Activated T-helper 2 cell treated with anti-CD3 and anti-CD28 coated beads, Interferon-gamma antibody, Interleukin-2, Interleukin-4, amounts not matched to agents 10 μg/mL and 5 μg/mL and 100 μg/mL, durations not matched to agents 14 hours and 24 hours and 36 hours (primary cell): ENCODE results near the gene EIF2D. TPM values are rescaled to one million over a fixed set of nuclear protein-coding genes. Genes with fewer than 3 reads are reported as not detected.
"Not testable (repeated sequence)": the region's sequence is repeated elsewhere in the genome, so short reads cannot be mapped to it uniquely, and the experiment has no call there.

ENCODE experiments used
- DNase-seq: peaks from one replicate; pipeline ENCODE4 v3.0.0; 2021; ENCODE audit warnings: low spot score
- H3K27ac Mint-ChIP-seq: one replicate; pipeline ENCODE4 v1.8.0; 2021; ENCODE audit warnings: mixed read lengths
- H3K27me3 Mint-ChIP-seq: one replicate; pipeline ENCODE4 v1.8.0; 2021; ENCODE audit warnings: low read depth, mixed read lengths
- H3K36me3 Mint-ChIP-seq: one replicate; pipeline ENCODE4 v1.8.0; 2021; ENCODE audit warnings: low read depth, mixed read lengths
- H3K4me1 Mint-ChIP-seq: one replicate; pipeline ENCODE4 v1.8.0; 2021; ENCODE audit warnings: low read depth, mixed read lengths
- H3K4me3 Mint-ChIP-seq: one replicate; pipeline ENCODE4 v1.8.0; 2021; ENCODE audit warnings: low read depth, mild to moderate bottlenecking, moderate library complexity, mixed read lengths
- H3K9me3 Mint-ChIP-seq: one replicate; pipeline ENCODE4 v1.8.0; 2021; ENCODE audit warnings: mixed read lengths
- intact Hi-C: fragments of 100-400 bp; cut with micrococcal nuclease; formaldehyde crosslinking; loops from one replicate; pipeline ENCODE4 v1.15.1; 2023
- total RNA-seq: library from RNA; stranded (reverse); gene quantifications from 2 replicates; pipeline ENCODE4 v1.2.3, GENCODE V29; 2022

The EIF2D gene
- total RNA-seq, 1 donor from 2014 or later, result 72.7 TPM

DNA sequence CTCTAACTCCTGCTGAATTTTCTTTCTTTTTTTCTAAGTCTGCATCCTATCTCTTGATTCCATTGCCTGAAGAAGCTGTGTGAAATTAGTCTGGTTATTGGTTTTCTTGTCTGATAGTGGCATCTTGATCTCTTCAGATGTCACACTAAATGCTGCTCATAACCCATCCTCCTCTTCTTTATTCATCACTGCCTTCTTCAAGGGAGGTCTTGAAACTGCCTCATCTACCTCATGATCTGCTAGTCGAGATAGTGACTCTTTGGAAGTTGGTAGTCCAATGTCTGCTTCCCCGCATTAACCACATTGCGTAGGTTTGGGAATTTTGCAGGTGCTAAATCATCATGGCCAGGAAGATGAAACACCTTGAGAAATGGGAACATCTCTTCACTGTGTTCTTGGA lies 38.7 kb upstream of the EIF2D start:
- Mint-ChIP-seq H3K9me3 (no peaks in the 10 kb centered on the region), H3K4me1 (no peaks in the 10 kb centered on the region), H3K4me3 (no peak overlapping the region), H3K36me3 (peaks cover 45% of the 10 kb centered on the region), H3K27me3 (no peaks in the 10 kb centered on the region), H3K27ac (no peak overlapping the region)
- no peak for DNase-seq
- intact Hi-C loops, result no loop called here

DNA sequence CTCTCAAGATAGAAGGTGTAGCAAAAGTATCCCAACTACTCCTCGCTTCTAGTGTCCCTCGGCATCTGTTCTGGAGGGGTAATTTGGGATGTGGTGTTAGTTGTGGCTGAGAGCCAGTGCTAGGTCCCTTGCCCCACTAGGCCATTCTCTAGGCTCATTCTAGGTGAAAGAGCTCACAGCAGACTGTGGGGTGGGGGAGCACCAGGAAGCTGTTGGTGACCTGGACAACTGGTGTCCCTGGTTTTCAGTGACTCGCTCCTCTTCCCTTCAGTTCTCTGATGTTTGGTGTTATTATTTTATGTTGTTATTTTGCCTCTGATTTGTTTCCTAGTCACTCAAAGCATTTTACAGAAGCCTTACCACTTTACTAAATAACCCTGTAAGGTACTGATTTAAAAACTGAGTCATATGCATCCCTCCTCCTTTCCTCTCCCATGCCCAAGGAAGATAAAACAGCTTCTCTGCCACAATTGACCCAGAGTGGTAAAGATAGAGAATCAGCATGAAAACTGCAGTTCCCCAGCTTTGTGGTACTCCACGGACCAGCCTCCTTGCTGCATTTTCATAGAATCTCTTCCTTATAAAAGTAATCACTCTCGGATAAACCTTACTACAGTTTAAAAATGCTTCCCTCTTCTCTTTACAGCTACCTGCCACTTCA lies 37.1 kb upstream of the EIF2D start:
- H3K27ac Mint-ChIP-seq, result no peak overlapping the region
- no peaks in the 10 kb centered on the region for H3K4me1 Mint-ChIP-seq
- H3K27me3 Mint-ChIP-seq, result no peaks in the 10 kb centered on the region
- DNase-seq, result no peak
- intact Hi-C loops, result no loop called here
- peaks cover 45% of the 10 kb centered on the region for H3K36me3 Mint-ChIP-seq
- no peaks in the 10 kb centered on the region for H3K9me3 Mint-ChIP-seq
- H3K4me3 Mint-ChIP-seq, result no peak overlapping the region

- H3K27ac Mint-ChIP-seq, result no peak overlapping the region
- intact Hi-C loops, result no loop called here
- no peak overlapping the region for H3K4me3 Mint-ChIP-seq
- peaks cover 3% of the 10 kb centered on the region for H3K4me1 Mint-ChIP-seq
- H3K36me3 Mint-ChIP-seq, result peaks cover 38% of the 10 kb centered on the region
- no peaks in the 10 kb centered on the region for H3K9me3 Mint-ChIP-seq
- no peaks in the 10 kb centered on the region for H3K27me3 Mint-ChIP-seq
- no peak for DNase-seq
These were observed 35.0 kb upstream of the EIF2D start for GRCh38 chr1:206647224-206647623.

- Mint-ChIP-seq H3K27me3 (no peaks in the 10 kb centered on the region), H3K27ac (no peak overlapping the region), H3K36me3 (peaks cover 33% of the 10 kb centered on the region), H3K4me1 (peaks cover 3% of the 10 kb centered on the region), H3K9me3 (no peaks in the 10 kb centered on the region), H3K4me3 (no peak overlapping the region)
- intact Hi-C loops, result no loop called here
- no peak for DNase-seq
These were observed 34.2 kb upstream of the EIF2D start for GRCh38 chr1:206646504-206646903.

GRCh38 chr1:206643118-206643698 lies 30.9 kb upstream of the EIF2D start:
- intact Hi-C loops, result no loop called here
- peaks cover 3% of the 10 kb centered on the region for H3K4me1 Mint-ChIP-seq

GRCh38 chr1:206642074-206642473 lies 29.8 kb upstream of the EIF2D start:
- H3K4me1 Mint-ChIP-seq, H3K27me3 Mint-ChIP-seq, H3K27ac Mint-ChIP-seq, intact Hi-C loops, DNase-seq, H3K9me3 Mint-ChIP-seq, H3K4me3 Mint-ChIP-seq: not testable (repeated sequence)
- H3K36me3 Mint-ChIP-seq, result peaks cover 27% of the 10 kb centered on the region

More at GRCh38 chr1:206643118-206643698, 30.9 kb upstream of the EIF2D start:
- Mint-ChIP-seq H3K4me3 (no peak overlapping the region), H3K27me3 (no peaks in the 10 kb centered on the region), H3K36me3 (peaks cover 32% of the 10 kb centered on the region), H3K9me3 (no peaks in the 10 kb centered on the region), H3K27ac (no peak overlapping the region)
- no peak for DNase-seq

DNA sequence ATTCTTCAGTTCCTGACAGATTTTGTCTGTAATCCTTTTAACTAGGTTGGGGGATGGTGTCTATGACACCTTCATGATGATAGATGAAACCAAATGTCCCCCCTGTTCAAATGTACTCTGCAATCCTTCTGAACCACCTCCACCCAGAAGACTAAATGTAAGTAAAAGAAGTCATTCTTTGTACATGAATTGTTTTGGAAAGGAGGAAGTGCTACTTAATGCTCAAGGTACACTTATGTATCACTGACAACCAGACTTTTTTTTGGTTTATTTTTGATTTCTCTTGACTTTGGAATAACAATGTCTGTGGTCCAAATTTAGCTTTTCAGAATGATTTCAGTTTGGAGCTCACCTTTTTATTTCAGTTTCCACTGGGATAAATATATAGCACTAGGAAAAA lies 25.3 kb upstream of the EIF2D start:
- DNase-seq, result no peak
- Mint-ChIP-seq H3K27me3 (peaks cover 8% of the 10 kb centered on the region), H3K27ac (no peak overlapping the region), H3K36me3 (peaks cover 19% of the 10 kb centered on the region), H3K9me3 (no peaks in the 10 kb centered on the region), H3K4me3 (peak overlapping the region; percentile 56), H3K4me1 (peaks cover 23% of the 10 kb centered on the region)
- intact Hi-C loops, result loop anchor here (5.0 kb wide), 1 partner anchor 90 kb away; no protein-coding TSS in a partner anchor

DNA sequence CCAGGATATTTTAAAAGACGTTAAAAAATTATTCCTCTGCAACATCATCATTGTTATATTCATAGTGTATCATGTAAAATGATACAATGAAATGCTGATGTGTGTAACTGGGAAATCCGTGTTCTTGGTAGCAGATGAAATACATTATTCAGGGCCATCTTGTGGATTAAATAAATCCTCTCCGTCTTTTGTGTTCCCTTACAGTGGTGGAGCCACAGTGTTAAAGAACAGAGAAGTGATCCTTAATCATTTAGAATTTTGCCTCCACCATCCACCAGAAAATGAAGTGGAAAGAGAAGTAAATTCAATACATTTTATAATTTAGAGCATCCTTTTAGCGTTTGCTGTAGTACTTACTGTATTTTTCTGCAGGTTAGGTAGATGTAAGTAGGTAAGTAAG lies 24.4 kb upstream of the EIF2D start:
- Mint-ChIP-seq H3K27ac (no peak overlapping the region), H3K4me3 (peak overlapping the region; percentile 85), H3K36me3 (peaks cover 19% of the 10 kb centered on the region), H3K27me3 (peaks cover 14% of the 10 kb centered on the region), H3K9me3 (no peaks in the 10 kb centered on the region), H3K4me1 (peaks cover 23% of the 10 kb centered on the region)
- DNase-seq, result no peak
- intact Hi-C loops, result loop anchor here (5.0 kb wide), 1 partner anchor 91 kb away; no protein-coding TSS in a partner anchor

DNA sequence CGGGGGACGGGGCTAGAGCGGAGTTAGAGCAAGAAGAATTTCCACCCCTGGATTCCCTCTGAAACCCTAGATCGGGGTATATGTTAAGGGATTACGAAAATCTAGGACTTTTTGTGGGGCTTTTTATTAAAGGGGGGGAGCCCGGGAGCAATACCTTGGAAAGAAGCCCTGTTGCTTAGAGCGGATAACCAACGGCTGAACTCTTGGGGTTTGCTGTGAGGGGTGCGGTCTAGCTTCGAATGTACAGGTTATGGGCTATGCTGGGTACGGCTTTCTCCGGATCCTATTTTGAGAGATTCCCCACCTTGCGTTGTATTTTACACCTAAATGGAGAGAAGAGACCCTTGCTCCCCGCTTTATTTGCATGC lies 23.7 kb upstream of the EIF2D start:
- Mint-ChIP-seq H3K4me3 (peak overlapping the region; percentile 85), H3K36me3 (peaks cover 19% of the 10 kb centered on the region)

GRCh38 chr1:206635080-206635977 lies 23.1 kb upstream of the EIF2D start, which contains the start of gene DYRK3:
Gene DYRK3, plus strand, starts transcription at chr1:206635536. Its CDS starts 168 bp downstream, at chr1:206635704.
- H3K4me1 Mint-ChIP-seq, result peaks cover 23% of the 10 kb centered on the region
- peak within 1 kb of the TSS; percentile 85 for H3K4me3 Mint-ChIP-seq
- peak; percentile 93 for DNase-seq
- peaks cover 18% of the 10 kb centered on the region for H3K36me3 Mint-ChIP-seq
- peak within 1 kb of the TSS; percentile 95 for H3K27ac Mint-ChIP-seq
- no peaks in the 10 kb centered on the region for H3K9me3 Mint-ChIP-seq
- intact Hi-C loops, result loop anchor here (1.0 to 5.0 kb wide), 4 partner anchors 23 to 277 kb away; partner anchors contain the start of gene EIF2D
- peaks cover 14% of the 10 kb centered on the region for H3K27me3 Mint-ChIP-seq

More for the DNA sequence above, 23.7 kb upstream of the EIF2D start:
- intact Hi-C loops, result loop anchor here (1.0 to 5.0 kb wide), 4 partner anchors 24 to 277 kb away; partner anchors contain the start of gene EIF2D
- Mint-ChIP-seq H3K27me3 (peaks cover 14% of the 10 kb centered on the region), H3K9me3 (no peaks in the 10 kb centered on the region), H3K27ac (no peak overlapping the region), H3K4me1 (peaks cover 23% of the 10 kb centered on the region)
- no peak for DNase-seq

DNA sequence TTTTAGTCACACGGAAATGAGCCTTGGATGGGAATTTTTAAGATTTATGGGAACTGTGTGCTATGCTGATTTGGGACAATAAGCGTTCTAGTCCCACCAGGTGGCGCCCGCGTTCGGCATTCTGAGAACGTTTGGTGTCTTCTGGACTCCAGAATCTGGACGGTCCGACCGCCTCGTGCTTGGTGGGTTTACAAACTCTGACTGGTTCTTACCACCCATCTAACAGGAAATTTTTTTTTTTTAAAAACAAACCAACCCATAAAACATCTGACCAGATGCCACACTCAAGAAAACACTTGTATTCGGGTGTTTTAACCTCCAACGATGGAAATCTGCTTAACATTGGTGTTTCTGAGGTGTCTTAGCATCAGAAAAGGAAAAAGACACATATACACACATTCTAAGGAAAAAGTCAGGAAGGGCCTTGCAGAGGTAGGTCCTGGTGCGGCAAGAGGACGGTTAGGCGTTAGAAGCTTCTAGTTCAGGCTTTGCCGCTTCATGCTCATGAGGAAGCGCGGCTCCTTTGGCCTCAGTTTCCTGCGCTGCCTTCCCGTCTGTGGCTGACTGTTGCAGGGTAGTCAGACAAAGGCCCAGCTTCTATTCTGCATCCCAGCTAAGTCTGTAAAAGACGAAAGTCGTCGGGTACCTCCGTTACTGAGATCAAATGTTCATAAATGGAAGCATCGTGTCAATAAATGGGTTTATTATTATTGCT lies 22.3 kb upstream of the EIF2D start:
- Mint-ChIP-seq H3K4me3 (peak overlapping the region; percentile 85), H3K27me3 (peaks cover 16% of the 10 kb centered on the region), H3K4me1 (peaks cover 23% of the 10 kb centered on the region), H3K36me3 (peaks cover 14% of the 10 kb centered on the region), H3K27ac (peak overlapping the region; percentile 95), H3K9me3 (no peaks in the 10 kb centered on the region)
- peak; percentile 58 for DNase-seq
- intact Hi-C loops, result loop anchor here (1.0 to 5.0 kb wide), 6 partner anchors 22 to 348 kb away; partner anchors contain the start of gene EIF2D

DNA sequence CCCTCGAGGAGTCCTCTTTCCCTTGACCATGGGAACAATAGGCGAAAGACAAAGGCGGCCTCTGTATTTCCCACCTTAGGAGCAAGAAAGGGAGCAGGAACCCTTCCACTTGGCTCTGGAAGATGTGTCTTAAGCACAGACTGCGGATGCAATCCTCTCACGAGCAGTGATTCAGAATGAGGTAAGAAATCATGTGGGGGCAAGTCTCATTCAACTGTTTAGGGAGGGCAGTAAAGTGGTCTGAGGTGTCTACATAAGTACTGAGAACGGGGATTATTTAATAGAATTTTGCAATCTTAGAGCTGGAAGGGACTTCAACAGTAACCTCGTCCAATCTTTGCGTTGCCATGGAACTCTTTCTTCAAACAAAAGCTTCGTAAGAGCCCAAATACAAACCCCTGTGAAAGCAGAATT lies 21.4 kb upstream of the EIF2D start:
- Mint-ChIP-seq H3K9me3 (no peaks in the 10 kb centered on the region), H3K4me1 (peaks cover 23% of the 10 kb centered on the region), H3K27ac (no peak overlapping the region), H3K36me3 (peaks cover 8% of the 10 kb centered on the region), H3K4me3 (no peak overlapping the region), H3K27me3 (peaks cover 16% of the 10 kb centered on the region)
- intact Hi-C loops, result loop anchor here (1.0 to 5.0 kb wide), 4 partner anchors 31 to 349 kb away; no protein-coding TSS in a partner anchor
- no peak for DNase-seq
